Measurements from ENCODE around the gene UNC5B. TPM values are rescaled to one million over a fixed set of nuclear protein-coding genes. Genes with fewer than 3 reads are reported as not detected.

Gene UNC5B
- total RNA-seq, 1 donor from 2014 or later = 3.7 TPM

GRCh38 chr10:71319800-71320392 is 107.5 kb downstream of the UNC5B start:
- no peak for DNase-seq (ENCODE audit: low spot score, unreplicated experiment)
- no peak overlapping the region for H3K27ac Mint-ChIP-seq
- peak overlapping the region; percentile 98 for H3K4me3 Mint-ChIP-seq (ENCODE audit: low read depth)
- no peak for TF ChIP-seq CTCF (IDR thresholded peaks at IDR 0.05; ENCODE audit: unreplicated experiment)
- H3K27me3 Mint-ChIP-seq = peaks cover 4% of the 10 kb centered on the region
- H3K9me3 Mint-ChIP-seq (ENCODE audit: low read depth) = no peaks in the 10 kb centered on the region
- peaks cover 8% of the 10 kb centered on the region for H3K4me1 Mint-ChIP-seq (ENCODE audit: low read depth)
- peaks cover 10% of the 10 kb centered on the region for H3K36me3 Mint-ChIP-seq (ENCODE audit: insufficient read depth)

GRCh38 chr10:71320592-71320991 is 108.2 kb downstream of the UNC5B start:
- TF ChIP-seq CTCF (IDR thresholded peaks at IDR 0.05; ENCODE audit: unreplicated experiment) = no peak
- H3K9me3 Mint-ChIP-seq (ENCODE audit: low read depth) = no peaks in the 10 kb centered on the region
- H3K4me1 Mint-ChIP-seq (ENCODE audit: low read depth) = peaks cover 8% of the 10 kb centered on the region
- no peak overlapping the region for H3K27ac Mint-ChIP-seq
- peak overlapping the region; percentile 98 for H3K4me3 Mint-ChIP-seq (ENCODE audit: low read depth)
- H3K27me3 Mint-ChIP-seq = peaks cover 2% of the 10 kb centered on the region
- DNase-seq (ENCODE audit: low spot score, unreplicated experiment) = no peak
- H3K36me3 Mint-ChIP-seq (ENCODE audit: insufficient read depth) = peaks cover 10% of the 10 kb centered on the region

GRCh38 chr10:71321386-71321785 is 109.0 kb downstream of the UNC5B start:
- no peaks in the 10 kb centered on the region for H3K27me3 Mint-ChIP-seq
- peaks cover 10% of the 10 kb centered on the region for H3K36me3 Mint-ChIP-seq (ENCODE audit: insufficient read depth)
- H3K9me3 Mint-ChIP-seq (ENCODE audit: low read depth) = no peaks in the 10 kb centered on the region
- TF ChIP-seq CTCF (IDR thresholded peaks at IDR 0.05; ENCODE audit: unreplicated experiment) = no peak
- H3K4me3 Mint-ChIP-seq (ENCODE audit: low read depth) = no peak overlapping the region
- DNase-seq (ENCODE audit: low spot score, unreplicated experiment) = no peak
- peaks cover 8% of the 10 kb centered on the region for H3K4me1 Mint-ChIP-seq (ENCODE audit: low read depth)
- H3K27ac Mint-ChIP-seq = no peak overlapping the region

- no peaks in the 10 kb centered on the region for H3K27me3 Mint-ChIP-seq
- no peak overlapping the region for H3K4me3 Mint-ChIP-seq (ENCODE audit: low read depth)
- no peak for DNase-seq (ENCODE audit: low spot score, unreplicated experiment)
- TF ChIP-seq CTCF (IDR thresholded peaks at IDR 0.05; ENCODE audit: unreplicated experiment) = no peak
- H3K27ac Mint-ChIP-seq = no peak overlapping the region
- no peaks in the 10 kb centered on the region for H3K9me3 Mint-ChIP-seq (ENCODE audit: low read depth)
- H3K4me1 Mint-ChIP-seq (ENCODE audit: low read depth) = peaks cover 8% of the 10 kb centered on the region
- H3K36me3 Mint-ChIP-seq (ENCODE audit: insufficient read depth) = peaks cover 12% of the 10 kb centered on the region
These were observed 111.0 kb downstream of the UNC5B start for GRCh38 chr10:71323407-71323806.

GRCh38 chr10:71324743-71325142 is 112.4 kb downstream of the UNC5B start:
- Mint-ChIP-seq H3K27ac (no peak overlapping the region), H3K4me1 (ENCODE audit: low read depth) (peaks cover 6% of the 10 kb centered on the region), H3K9me3 (ENCODE audit: low read depth) (no peaks in the 10 kb centered on the region), H3K36me3 (ENCODE audit: insufficient read depth) (peaks cover 15% of the 10 kb centered on the region), H3K4me3 (ENCODE audit: low read depth) (no peak overlapping the region), H3K27me3 (no peaks in the 10 kb centered on the region)
- DNase-seq (ENCODE audit: low spot score, unreplicated experiment) = no peak
- TF ChIP-seq CTCF (IDR thresholded peaks at IDR 0.05; ENCODE audit: unreplicated experiment) = no peak
